ENCODE measurements around the gene KHDC1. TPM values are rescaled to one million over a fixed set of nuclear protein-coding genes. Genes with fewer than 3 reads are reported as not detected.
"Not testable (repeated sequence)": the region's sequence is repeated elsewhere in the genome, so short reads cannot be mapped to it uniquely, and the experiment has no call there.

KHDC1 gene
- total RNA-seq, 2 donors from 2014 or later, result 4.1 to 4.2 TPM

DNA sequence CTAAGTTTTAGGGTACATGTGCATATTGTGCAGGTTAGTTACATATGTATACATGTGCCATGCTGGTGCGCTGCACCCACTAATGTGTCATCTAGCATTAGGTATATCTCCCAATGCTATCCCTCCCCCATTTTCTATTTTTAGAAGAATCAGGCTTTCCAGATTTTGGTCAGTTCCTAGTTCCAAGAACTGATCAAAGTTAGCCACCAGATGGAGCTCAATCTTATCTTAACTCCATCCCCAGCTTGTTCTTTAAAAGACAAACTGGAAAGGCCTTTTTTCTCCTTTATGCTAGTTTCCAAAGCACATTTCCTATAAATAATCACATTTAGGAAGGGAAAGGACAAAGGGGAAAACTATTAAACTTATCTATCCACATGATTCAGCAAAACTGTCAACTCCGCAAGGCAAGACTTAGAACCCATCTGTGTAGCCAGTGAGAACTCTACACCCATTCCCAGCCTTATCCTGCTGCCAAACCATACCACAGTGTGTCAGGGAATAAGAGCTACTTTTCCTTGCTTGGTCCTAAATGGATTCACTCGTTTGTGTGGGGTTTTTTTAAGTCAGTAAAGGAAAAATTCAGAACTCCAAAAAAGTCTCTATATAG, 22.8 kb upstream of the KHDC1 start:
- WGBS, result 58% methylated on average over 3 of the region's 3 CpGs
- Histone ChIP-seq H3K27me3 (replicated peaks; ENCODE audit: insufficient read depth) (no peaks in the 10 kb centered on the region), H3K27ac (no peak overlapping the region), H3K4me1 (replicated peaks) (no peaks in the 10 kb centered on the region), H3K36me3 (no peaks in the 10 kb centered on the region), H3K4me3 (no peak overlapping the region), H3K9me3 (no peaks in the 10 kb centered on the region)
- intact Hi-C loops (cut with DNase I), result loop anchor here (2.0 kb wide), 1 partner anchor 41 kb away; no protein-coding TSS in a partner anchor
- no peak for TF ChIP-seq POLR2AphosphoS5 (IDR thresholded peaks at IDR 0.05)
- TF ChIP-seq, protein P1, sequence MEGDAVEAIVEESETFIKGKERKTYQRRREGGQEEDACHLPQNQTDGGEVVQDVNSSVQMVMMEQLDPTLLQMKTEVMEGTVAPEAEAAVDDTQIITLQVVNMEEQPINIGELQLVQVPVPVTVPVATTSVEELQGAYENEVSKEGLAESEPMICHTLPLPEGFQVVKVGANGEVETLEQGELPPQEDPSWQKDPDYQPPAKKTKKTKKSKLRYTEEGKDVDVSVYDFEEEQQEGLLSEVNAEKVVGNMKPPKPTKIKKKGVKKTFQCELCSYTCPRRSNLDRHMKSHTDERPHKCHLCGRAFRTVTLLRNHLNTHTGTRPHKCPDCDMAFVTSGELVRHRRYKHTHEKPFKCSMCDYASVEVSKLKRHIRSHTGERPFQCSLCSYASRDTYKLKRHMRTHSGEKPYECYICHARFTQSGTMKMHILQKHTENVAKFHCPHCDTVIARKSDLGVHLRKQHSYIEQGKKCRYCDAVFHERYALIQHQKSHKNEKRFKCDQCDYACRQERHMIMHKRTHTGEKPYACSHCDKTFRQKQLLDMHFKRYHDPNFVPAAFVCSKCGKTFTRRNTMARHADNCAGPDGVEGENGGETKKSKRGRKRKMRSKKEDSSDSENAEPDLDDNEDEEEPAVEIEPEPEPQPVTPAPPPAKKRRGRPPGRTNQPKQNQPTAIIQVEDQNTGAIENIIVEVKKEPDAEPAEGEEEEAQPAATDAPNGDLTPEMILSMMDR (IDR thresholded peaks at IDR 0.05), result peak in 2 of 4 experiments; percentile 24 to 38
- DNase-seq (ENCODE audit: low spot score), result no peak

DNA sequence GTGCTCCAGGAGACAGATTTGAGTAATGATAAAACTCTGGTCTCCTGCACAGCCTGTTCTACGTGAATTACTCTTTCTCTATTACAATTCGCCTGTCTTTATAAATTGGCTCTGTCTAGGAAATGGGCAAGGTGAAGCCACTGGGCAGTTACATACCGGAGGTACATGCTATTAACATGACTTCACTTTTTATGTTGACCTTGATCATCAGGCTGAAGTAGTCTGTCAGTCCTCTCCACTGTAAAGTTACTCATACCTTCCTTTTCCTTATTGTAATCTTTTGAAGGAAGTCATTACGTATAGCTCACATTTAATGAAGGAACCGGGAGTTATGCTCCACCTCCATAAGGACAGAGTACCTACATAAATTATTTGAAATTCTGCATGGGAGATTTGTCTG, 19.9 kb upstream of the KHDC1 start:
- H3K27me3 ChIP-seq (replicated peaks; ENCODE audit: insufficient read depth), result no peaks in the 10 kb centered on the region
- no peaks in the 10 kb centered on the region for H3K4me1 ChIP-seq (replicated peaks)
- intact Hi-C loops (cut with DNase I), result no loop called here
- DNase-seq (ENCODE audit: low spot score), result no peak
- no peak overlapping the region for H3K4me3 ChIP-seq
- no peaks in the 10 kb centered on the region for H3K36me3 ChIP-seq
- no peak for TF ChIP-seq POLR2AphosphoS5 (IDR thresholded peaks at IDR 0.05)
- no peak for TF ChIP-seq POLR2A (IDR thresholded peaks at IDR 0.05)
- TF ChIP-seq, protein P1 (IDR thresholded peaks at IDR 0.05), result no peak
- no peak overlapping the region for H3K27ac ChIP-seq
- 58% methylated on average over 5 of the region's 5 CpGs for WGBS
- no peaks in the 10 kb centered on the region for H3K9me3 ChIP-seq

DNA sequence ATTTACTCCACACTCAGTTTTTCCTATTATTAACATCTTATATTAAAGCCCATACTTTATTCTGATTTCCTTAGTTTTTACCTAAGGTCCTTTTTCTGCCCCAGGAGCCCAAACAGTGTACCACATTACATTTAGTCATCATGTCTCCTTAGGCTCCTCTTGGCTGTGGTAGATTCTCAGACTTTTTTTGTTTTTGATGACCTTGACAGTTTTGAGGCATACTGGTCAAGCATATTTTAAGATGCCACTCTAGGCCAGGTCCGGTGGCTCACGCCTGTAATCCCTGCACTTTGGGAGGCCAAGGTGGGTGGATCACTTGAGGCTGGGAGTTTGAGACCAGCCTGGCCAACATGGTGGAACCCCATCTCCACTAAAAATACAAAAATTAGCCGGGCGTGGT, 18.7 kb upstream of the KHDC1 start:
- H3K36me3 ChIP-seq; H3K27ac ChIP-seq; H3K4me1 ChIP-seq (replicated peaks); H3K27me3 ChIP-seq (replicated peaks; ENCODE audit: insufficient read depth); DNase-seq (ENCODE audit: low spot score); H3K9me3 ChIP-seq; intact Hi-C loops (cut with DNase I); H3K4me3 ChIP-seq: not testable (repeated sequence)
- WGBS, result 95% methylated on average over 4 of the region's 4 CpGs

DNA sequence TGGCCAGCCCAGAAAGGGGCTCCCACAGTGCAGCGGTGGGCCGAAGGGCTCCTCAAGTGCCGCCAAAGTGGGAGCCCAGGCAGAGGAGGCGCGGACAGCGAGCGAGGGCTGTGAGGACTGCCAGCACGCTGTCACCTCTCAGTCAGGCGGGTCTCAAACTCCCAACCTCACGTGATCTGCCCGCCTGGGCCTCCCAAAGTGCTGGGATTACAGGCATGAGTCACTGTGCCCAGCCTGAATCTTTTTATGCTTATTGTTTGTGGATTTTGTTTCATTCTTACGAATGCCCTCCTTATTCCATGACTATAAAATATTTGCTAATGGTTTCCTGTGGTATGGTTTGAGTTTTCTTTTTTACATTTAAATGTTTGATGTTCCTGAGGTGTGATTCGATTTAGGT, 6.3 kb upstream of the KHDC1 start:
- H3K9me3 ChIP-seq; H3K36me3 ChIP-seq; intact Hi-C loops (cut with DNase I); H3K4me1 ChIP-seq (replicated peaks); H3K27ac ChIP-seq; H3K4me3 ChIP-seq; H3K27me3 ChIP-seq (replicated peaks; ENCODE audit: insufficient read depth); DNase-seq (ENCODE audit: low spot score): not testable (repeated sequence)
- 97% methylated on average over 11 of the region's 13 CpGs for WGBS

DNA sequence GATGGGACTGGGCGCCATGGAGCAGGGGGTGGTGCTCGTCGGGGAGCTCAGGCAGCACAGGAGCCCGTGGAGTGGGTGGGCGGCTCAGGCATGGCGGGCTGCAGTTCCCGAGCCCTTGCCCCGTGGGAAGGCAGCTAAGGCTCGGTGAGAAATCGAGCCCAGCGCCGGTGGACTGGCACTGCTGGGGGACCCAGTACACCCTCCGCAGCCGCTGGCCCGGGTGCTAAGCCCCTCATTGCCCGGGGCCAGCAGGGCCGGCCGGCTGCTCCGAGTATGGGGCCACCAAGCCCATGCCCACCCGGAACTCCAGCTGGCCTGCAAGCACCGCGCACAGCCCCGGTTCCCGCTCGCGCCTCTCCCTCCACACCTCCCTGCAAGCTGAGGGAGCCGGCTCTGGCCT, 5.9 kb upstream of the KHDC1 start:
- H3K4me3 ChIP-seq; intact Hi-C loops (cut with DNase I); H3K36me3 ChIP-seq; DNase-seq (ENCODE audit: low spot score); H3K4me1 ChIP-seq (replicated peaks); H3K27ac ChIP-seq; H3K27me3 ChIP-seq (replicated peaks; ENCODE audit: insufficient read depth); H3K9me3 ChIP-seq: not testable (repeated sequence)
- 95% methylated on average over 18 of the region's 27 CpGs for WGBS

DNA sequence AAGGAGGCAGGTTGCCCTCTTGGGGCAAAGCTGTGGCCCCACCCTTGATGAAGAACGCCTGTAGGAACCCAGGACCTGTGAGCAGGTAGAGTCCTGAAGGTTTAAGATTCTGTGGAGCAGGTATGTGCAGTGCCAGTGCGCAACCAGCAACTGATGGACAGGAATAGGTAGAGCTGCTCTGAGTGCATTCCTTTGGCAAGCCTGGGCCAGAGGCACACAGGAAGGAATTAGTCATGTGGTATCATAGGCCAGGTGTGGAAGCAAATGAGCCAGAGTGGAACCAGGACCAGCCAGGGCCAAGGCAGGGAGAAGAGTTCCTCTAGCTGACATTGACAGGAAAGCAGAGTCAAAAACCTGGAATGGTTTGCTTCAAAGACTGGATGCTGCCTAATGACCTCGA, 1.4 kb upstream of the KHDC1 start:
- Histone ChIP-seq H3K4me1 (replicated peaks) (no peaks in the 10 kb centered on the region), H3K4me3 (no peak overlapping the region), H3K9me3 (no peaks in the 10 kb centered on the region), H3K36me3 (no peaks in the 10 kb centered on the region), H3K27me3 (replicated peaks; ENCODE audit: insufficient read depth) (no peaks in the 10 kb centered on the region), H3K27ac (no peak overlapping the region)
- TF ChIP-seq, protein P1 (IDR thresholded peaks at IDR 0.05), result no peak
- TF ChIP-seq POLR2AphosphoS5 (IDR thresholded peaks at IDR 0.05) (peak; percentile 58), POLR2A (IDR thresholded peaks at IDR 0.05) (no peak)
- WGBS, result 73% methylated on average over 3 of the region's 3 CpGs
- peak; percentile 51 for DNase-seq (ENCODE audit: low spot score)
- intact Hi-C loops (cut with DNase I), result no loop called here
